HG02973 (cell line): ENCODE measurements around the gene FPR1.
"Not testable (repeated sequence)": the region's sequence is repeated elsewhere in the genome, so short reads cannot be mapped to it uniquely, and the experiment has no call there.

ENCODE experiments used
- ATAC-seq: cut with Tn5 transposase; IDR thresholded peaks from one replicate; pipeline ENCODE4 v1.9.1; 2021; ENCODE audit warnings: moderate library complexity; ENCODE audit not compliant: unreplicated experiment

Gene FPR1

GRCh38 chr19:51779703-51780102 is 28.0 kb upstream of the FPR1 start:
- ATAC-seq = no peak

GRCh38 chr19:51779181-51779580 is 27.5 kb upstream of the FPR1 start:
- no peak for ATAC-seq

GRCh38 chr19:51777570-51778462 is 26.1 kb upstream of the FPR1 start:
- no peak for ATAC-seq

- not testable (repeated sequence) for ATAC-seq
Measured at GRCh38 chr19:51776561-51776960, 24.9 kb upstream of the FPR1 start.

GRCh38 chr19:51772977-51773376 is 21.3 kb upstream of the FPR1 start:
- no peak for ATAC-seq

- no peak for ATAC-seq
Measured at GRCh38 chr19:51771376-51772130, 19.9 kb upstream of the FPR1 start.

- no peak for ATAC-seq
Measured at GRCh38 chr19:51766461-51766860, 14.8 kb upstream of the FPR1 start.

DNA sequence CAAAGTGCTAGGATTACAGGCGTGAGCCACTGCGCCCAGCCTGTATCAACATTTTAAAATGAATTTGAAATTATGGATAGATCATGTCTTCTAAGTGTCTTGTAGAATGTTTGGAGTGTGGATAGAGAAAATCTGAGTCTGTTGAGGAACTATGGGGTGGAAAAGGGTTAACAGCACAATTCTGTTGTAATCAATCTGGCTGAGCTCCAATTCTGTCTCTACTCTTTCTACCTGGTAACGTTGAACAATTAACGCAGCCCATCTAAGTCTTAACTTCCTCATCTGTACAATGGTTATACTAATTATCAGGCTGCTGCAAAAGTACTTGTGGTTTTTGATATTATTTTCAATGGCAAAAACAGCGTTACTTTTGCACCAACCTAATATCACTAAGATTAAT is 13.4 kb upstream of the FPR1 start:
- ATAC-seq = no peak

GRCh38 chr19:51761696-51762095 is 10.0 kb upstream of the FPR1 start:
- no peak for ATAC-seq

DNA sequence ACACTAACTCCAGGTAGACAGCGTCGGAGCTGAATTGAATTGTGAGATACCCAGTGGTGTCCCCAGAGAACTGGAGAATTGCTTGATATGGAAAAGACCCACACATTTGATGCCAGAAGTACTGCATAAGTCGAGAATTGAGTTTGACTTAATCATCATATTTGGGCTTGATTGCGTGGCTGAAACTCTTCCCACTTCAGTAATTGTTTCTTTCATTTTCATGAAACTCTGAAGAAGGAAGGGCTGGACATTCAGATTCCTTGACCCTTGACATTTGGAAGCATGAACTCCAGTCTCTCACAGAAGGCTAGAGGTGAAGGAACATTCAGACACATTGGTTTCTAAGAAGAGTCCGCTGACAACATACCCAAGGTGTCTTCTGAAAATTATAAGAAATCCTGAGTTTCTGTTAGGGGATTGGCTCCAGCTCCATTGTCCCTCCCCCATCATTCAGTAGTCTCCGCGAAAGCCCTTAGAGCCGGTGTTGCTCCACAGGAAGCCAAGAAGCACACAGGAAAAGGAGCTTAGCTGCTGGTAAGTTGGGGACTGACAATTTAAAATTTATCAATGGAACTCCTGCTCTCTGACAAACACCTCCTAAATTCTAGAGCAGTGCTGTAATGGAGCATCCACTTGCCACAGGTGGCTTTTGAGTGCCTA is 9.1 kb upstream of the FPR1 start, which contains the start of gene FPR2:
Gene FPR2 (plus strand): TSS at position 484 of the 660 bp plus-strand sequence. CDS start 7,479 bp downstream, outside the sequence.
- ATAC-seq = no peak

GRCh38 chr19:51755571-51755970 is 3.9 kb upstream of the FPR1 start:
- ATAC-seq = no peak

GRCh38 chr19:51754770-51755169 is 3.1 kb upstream of the FPR1 start:
- no peak for ATAC-seq

DNA sequence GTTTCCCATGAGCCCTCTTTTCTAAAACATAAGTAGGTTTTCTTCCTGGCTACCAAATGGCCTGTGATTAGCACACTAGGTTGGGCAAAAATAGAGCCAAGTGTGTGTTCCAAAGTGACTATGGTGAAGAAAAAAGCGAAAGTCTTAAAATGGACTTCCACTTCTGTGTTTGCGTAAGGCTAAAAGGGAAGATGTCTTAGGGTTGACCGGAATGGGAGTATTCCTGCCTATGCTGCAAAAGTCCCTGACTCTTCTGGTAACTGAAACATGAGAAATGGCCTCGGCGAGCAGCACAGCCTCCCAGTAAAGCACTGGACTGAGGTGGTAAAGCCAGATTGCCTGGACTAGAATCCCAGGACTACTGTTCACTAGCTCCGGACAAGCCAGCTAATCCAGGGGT is 2.4 kb upstream of the FPR1 start:
- ATAC-seq = no peak

DNA sequence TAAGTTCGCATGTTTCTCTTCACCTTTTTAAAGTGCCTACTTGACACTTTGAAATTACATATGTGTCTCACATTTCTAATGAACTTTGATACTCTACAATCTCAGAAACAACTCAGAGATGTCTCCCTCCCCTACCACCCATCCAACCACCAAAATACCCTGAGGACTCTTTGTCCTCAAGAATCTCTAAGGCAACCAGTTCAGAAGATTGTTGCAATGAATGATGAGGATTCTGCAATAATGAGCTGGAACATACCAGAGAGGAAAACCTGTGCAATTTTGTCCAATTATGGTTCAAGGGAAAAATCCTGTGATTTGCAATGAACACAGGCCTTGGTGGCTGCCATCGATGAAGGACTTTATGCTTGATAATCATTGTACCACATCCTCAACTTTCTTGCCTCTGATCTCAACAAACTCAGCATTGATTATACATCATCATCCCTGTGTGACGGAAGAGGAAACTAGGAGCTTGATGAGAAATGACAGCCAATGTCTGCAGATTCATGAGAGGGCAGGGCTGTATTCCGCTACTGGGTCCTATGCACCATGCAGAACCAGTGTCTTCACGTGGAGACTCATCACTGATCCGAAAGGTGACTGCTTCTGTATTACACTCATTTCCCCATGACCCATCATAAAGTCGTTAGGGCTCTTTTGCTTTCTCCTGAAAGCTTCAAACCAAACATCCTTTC is 1.1 kb downstream of the FPR1 start:
- no peak for ATAC-seq

- no peak for ATAC-seq
Measured at GRCh38 chr19:51749979-51750378, 1.7 kb downstream of the FPR1 start.

- ATAC-seq = no peak
Measured at GRCh38 chr19:51746731-51747130, 4.9 kb downstream of the FPR1 start.

DNA sequence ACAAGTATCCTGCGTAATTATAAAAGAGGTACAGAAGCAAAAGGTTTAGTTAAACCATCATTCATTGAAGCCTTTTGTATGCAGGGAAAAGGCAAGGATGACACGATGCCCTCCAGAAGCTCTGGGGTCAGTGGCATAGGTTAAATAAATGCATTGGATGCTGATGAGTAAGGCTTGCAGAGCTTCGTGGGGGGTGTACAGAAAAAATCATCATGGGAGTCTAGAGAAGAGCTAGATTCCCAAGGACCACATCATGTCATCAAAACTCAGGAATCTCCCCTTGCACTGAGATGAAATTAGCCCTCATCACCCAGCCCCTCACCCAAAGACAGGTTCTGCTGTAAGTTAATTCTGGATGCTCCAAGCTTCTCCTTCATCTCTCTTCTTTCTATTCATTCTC is 8.3 kb downstream of the FPR1 start:
- no peak for ATAC-seq

DNA sequence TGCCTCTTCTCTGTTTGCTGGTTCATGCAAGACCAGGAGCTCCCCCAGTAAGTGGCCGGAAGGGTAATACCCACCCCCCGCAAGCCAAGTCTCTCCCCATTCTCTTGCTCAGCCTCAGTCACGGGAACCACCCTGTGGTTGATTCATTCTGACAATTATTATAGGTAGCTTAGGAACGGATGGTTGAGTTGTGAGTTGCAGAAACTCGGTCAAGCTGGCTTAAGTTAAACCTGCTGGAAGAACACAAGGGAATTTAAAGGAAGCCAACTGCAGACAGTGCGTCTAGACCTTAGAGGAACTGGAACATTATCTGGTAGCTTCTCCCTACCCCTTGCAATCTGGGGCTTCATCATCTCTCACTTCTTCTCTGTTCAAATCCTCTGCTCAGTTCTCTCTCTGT is 8.9 kb downstream of the FPR1 start:
- ATAC-seq = no peak

DNA sequence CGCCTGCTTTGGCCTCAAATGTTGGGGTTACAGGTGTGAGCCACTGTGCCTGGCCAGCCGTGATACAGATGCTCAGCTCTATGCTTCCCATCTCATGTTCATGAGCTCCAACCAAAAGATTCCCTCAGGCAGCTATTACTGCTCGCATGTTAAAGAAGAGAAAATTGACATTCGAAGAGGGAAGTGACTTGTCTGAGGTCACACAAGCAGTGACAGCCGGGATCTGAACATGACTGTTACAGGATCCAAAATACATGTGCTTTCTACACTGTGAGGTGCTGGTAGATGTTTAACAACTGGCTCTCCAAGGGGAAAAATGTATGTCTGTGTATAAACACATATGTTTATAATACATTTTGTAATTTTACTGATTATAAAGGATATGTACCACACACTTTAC is 11.3 kb downstream of the FPR1 start:
- no peak for ATAC-seq

- no peak for ATAC-seq
Measured at GRCh38 chr19:51739466-51740213, 12.0 kb downstream of the FPR1 start.
